ENCODE results near the gene METTL15. TPM values are rescaled to one million over a fixed set of nuclear protein-coding genes. Genes with fewer than 3 reads are reported as not detected.
"Not testable (repeated sequence)": the region's sequence is repeated elsewhere in the genome, so short reads cannot be mapped to it uniquely, and the experiment has no call there.

METTL15 gene
- polyA plus RNA-seq, 3 donors = 15.0 to 23.0 (median 19.3) TPM

GRCh38 chr11:28105869-28106268, 2.3 kb upstream of the METTL15 start:
- no peak for DNase-seq (ENCODE audit: extremely low read depth in 1 of 11, low read depth in 9 of 11, low spot score in 4 of 11)

DNA sequence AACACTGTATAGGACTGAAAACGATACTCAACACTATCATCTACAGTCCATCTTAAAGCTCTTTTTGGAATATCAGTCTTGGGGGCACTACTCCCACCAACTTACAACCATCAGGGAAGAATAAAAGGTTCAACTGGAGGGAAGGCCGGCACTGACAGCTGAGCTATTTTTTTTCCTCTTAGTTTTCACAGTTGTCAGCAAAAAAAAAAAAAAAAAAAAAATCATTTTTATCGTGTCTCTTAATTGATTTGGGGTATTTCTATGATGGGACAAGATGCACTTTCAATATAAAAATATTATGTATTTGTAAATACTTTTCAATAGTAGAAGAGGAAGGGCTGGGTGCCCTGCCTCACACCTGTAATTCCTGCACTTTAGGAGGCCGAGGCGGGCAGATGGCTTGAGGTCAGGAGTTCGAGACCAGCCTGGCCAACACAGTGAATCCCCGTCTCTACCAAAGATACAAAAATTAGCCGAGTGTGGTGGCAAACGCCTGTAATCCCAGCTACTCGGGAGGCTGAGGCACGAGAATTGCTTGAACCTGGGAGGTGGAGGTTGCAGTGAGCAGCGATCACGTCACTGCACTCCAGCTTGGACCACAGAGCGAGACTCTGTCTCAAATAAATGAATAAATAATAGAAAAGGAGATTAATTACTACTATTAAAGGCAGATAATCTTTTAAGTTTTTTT, 1.7 kb upstream of the METTL15 start:
- DNase-seq (ENCODE audit: extremely low read depth in 1 of 11, low read depth in 9 of 11, low spot score in 4 of 11) = no peak

- DNase-seq (ENCODE audit: extremely low read depth in 1 of 11, low read depth in 9 of 11, low spot score in 4 of 11) = peak in 3 of 11 donors; percentile 5 to 35 (median 18)
Observed at GRCh38 chr11:28107191-28107749, 918 bp upstream of the METTL15 start.

DNA sequence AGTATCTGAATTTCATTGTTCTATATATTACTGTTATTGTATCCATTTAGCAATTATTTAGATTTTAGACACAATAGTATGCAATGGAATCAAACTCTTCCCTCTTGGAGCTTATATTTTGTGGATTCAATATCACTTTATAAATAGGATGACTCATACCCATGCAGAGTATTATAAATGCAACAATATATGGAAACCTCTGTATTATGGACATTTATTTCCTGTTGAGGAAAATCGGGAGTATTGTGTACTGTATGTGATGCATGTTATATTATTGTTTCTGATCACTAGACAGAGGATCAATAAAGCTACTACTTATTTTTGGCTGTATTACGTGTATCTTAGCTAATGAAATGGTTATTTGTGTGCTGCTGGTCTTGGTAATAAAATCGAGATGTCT, 770 bp downstream of the METTL15 start:
- no peak for DNase-seq (ENCODE audit: extremely low read depth in 1 of 11, low read depth in 9 of 11, low spot score in 4 of 11)

DNA sequence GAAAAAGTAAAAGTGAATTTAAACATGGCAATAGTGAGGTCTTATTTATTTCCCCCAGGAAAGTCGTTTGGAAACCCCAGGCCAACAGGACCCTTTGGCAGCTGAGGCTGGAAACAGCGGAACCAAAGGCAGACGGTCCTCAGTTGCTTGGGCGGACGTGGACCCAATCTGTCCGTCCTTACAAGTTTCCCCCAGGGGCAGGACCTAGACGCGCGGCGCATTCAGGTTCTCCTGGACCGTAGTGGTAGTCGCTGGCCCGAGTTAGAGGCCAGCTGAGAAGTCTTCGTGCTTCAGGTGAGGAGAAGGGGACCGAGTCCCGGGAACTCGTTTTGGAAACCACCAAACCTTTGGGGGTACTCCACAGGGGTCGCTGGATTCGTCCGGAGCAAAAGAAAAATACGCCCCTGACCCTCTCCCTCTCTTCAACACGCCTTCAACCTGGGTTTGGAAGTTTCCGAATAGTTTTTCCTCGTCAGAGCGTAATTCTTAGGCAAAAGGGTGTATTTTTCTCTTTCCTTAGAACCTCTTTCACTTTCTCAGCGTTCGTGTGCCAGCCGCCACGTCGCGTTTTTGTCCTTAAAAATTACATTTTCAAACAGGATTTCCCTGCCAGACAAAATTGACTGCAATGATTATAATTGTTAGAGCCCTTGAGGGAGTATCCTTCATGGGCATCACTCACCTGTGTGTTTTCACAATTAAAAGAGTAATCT, 2.1 kb downstream of the METTL15 start:
- peak in 9 of 11 donors; percentile 32 to 58 (median 52) for DNase-seq (ENCODE audit: extremely low read depth in 1 of 11, low read depth in 9 of 11, low spot score in 4 of 11)

GRCh38 chr11:28110821-28111200, 2.6 kb downstream of the METTL15 start:
- peak in 3 of 11 donors; percentile 9 to 21 (median 9) for DNase-seq (ENCODE audit: extremely low read depth in 1 of 11, low read depth in 9 of 11, low spot score in 4 of 11)

GRCh38 chr11:28114116-28114515, 5.9 kb downstream of the METTL15 start:
- no peak for DNase-seq (ENCODE audit: extremely low read depth in 1 of 11, low read depth in 9 of 11, low spot score in 4 of 11)

GRCh38 chr11:28114731-28115130, 6.5 kb downstream of the METTL15 start:
- DNase-seq (ENCODE audit: extremely low read depth in 1 of 11, low read depth in 9 of 11, low spot score in 4 of 11) = no peak

GRCh38 chr11:28117712-28118111, 9.5 kb downstream of the METTL15 start:
- no peak for DNase-seq (ENCODE audit: extremely low read depth in 1 of 11, low read depth in 9 of 11, low spot score in 4 of 11)

GRCh38 chr11:28123151-28123581, 15.0 kb downstream of the METTL15 start:
- DNase-seq (ENCODE audit: extremely low read depth in 1 of 11, low read depth in 9 of 11, low spot score in 4 of 11) = no peak

- no peak for DNase-seq (ENCODE audit: extremely low read depth in 1 of 11, low read depth in 9 of 11, low spot score in 4 of 11)
Observed at GRCh38 chr11:28132548-28132947, 24.4 kb downstream of the METTL15 start.

DNA sequence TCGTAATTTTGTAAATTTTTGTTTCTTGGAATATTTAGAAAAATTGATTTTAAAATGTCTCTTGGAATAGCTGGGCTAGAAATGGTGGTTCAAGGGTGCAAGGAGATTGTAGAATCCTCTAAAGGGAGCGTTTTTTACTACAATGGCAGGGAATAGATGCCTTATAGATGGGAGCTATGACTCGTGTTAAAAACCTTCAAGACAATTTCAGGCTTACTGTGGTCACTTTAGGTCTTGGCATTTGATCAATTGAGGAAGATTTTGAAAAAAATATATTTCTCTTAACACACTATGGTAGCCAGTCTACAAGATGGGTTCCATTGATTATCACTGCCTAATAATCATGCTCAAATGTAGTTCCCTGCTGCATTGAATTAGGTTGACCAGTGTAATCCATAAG, 25.0 kb downstream of the METTL15 start:
- no peak for DNase-seq (ENCODE audit: extremely low read depth in 1 of 11, low read depth in 9 of 11, low spot score in 4 of 11)

DNA sequence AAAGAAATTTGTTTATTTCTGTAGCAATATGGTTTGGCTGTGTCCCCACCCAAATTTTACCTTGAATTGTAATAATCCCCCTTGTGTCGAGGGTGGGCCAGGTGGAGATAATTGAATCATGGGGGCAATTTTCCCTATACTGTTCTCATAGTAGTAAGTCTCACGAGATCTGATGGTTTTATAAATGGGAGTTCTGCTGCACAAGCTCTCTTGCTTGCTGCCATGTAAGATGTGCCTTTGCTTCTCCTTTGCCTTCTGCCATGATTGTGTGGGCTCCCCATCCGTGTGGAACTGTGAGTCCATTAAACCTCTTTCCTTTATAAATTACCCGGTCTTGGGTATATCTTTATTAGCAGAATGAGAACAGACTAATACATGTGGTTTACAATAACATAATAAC, 28.0 kb downstream of the METTL15 start:
- DNase-seq (ENCODE audit: extremely low read depth in 1 of 11, low read depth in 9 of 11, low spot score in 4 of 11) = not testable (repeated sequence)

DNA sequence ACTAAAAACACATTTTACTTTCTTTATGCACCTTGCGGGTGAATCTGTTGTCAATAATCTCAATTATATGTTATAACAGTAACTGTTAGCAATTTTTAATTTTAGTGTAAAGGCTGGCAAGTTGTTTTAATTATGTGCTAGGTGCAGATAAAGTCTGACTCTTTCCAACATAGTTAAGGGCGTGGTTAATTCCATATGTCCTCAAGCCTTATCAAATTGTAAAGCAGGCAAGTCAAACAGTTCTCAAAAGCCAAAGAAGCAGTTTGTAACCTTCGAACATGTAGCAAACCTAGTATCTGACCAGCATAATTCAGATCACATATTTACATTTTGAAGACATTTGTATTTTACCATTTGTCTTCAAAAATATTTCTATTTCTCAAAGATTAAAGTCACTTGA, 29.2 kb downstream of the METTL15 start:
- no peak for DNase-seq (ENCODE audit: extremely low read depth in 1 of 11, low read depth in 9 of 11, low spot score in 4 of 11)

DNA sequence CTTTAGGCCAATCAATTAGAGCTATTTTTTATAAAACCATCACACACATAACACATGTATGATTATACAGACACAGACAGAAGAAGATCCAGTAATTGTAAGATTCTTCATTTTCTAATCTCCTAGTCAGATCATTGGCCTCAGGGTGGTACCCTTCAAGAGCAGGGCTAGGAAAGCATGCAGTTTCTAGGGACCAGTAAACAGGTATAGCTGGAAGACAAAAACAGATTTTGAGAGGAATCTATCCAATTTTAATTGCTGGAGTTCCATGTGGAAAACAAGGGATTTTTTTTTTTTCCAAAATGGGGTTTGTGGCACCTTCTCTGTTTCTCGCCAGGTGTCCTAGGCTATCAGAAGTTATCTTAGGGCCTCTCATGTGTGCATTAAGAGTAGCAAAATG, 29.6 kb downstream of the METTL15 start:
- DNase-seq (ENCODE audit: extremely low read depth in 1 of 11, low read depth in 9 of 11, low spot score in 4 of 11) = no peak

DNA sequence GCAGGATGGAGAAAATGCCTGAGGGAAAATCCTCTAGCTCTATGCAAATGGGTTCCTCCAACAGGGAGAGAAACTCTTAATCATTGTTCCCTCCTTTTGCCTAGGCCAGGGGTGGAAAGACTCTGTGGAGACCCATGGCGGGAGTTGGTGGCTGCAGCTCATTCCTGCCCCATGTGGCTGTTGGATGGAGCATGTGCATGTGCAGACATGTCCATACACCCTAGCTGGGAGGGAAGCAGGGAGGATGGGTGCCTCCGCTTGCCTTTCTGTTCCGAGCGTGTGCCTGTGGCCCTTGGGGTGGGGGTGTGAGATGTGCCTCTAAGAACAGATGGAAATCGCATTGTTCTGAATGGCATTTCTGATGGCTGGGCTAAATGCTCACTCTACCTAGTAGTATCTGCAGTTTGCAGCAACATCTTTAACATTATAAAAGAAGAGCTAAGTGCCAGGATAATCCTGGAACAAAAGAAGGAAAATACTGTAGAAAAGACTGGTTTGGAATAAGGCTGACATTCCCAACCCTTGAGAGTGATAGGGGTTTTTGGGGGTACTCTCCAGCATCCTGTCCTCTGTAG, 31.7 kb downstream of the METTL15 start:
- DNase-seq (ENCODE audit: extremely low read depth in 1 of 11, low read depth in 9 of 11, low spot score in 4 of 11) = no peak

GRCh38 chr11:28140689-28141455, 32.7 kb downstream of the METTL15 start:
- DNase-seq (ENCODE audit: extremely low read depth in 1 of 11, low read depth in 9 of 11, low spot score in 4 of 11) = no peak

DNA sequence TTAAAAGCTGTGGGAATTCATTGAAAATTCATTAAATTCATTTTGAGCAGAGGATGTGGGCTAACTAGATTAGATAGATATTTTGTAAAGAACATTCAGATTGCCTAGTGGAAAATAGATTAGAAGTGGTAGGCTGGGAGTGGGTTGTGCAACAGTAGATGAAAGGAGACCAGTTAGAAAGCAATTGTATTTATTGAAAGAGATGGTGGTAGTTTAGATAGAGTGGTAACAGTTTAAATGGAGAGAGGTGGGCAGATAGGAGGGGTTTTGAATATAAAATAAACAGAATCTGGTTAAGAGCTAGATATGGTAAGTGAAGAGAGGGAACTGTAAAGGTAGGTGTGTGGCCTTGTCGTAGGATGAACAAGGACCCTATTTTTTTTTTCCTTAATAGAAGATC, 34.5 kb downstream of the METTL15 start:
- DNase-seq (ENCODE audit: extremely low read depth in 1 of 11, low read depth in 9 of 11, low spot score in 4 of 11) = no peak

- DNase-seq (ENCODE audit: extremely low read depth in 1 of 11, low read depth in 9 of 11, low spot score in 4 of 11) = no peak
Observed at GRCh38 chr11:28144808-28145207, 36.6 kb downstream of the METTL15 start.

Data from renal cortex interstitium (tissue), 11 donors.